Measurements from ENCODE around the gene HSD11B1.

DNA sequence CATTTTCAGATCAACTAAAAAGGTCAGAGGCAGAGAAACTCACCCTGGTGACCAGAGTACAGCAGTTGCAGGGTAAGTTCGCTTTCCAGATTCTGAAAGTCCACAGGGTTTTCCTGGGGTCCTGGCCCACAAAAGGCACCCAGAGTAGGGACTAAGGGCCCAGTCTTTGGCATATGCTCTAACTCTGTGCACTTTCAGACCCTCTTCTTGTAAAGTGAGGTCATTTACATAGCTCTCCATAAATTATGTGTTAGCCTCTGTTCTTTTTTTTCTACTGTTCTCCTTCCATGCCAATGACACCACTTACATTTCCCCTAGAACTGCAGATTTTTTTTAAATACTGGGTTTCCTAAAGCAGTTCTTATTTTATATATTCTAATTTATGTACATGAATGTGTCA, 73.5 kb downstream of the HSD11B1 start:
- TF ChIP-seq, protein P1, sequence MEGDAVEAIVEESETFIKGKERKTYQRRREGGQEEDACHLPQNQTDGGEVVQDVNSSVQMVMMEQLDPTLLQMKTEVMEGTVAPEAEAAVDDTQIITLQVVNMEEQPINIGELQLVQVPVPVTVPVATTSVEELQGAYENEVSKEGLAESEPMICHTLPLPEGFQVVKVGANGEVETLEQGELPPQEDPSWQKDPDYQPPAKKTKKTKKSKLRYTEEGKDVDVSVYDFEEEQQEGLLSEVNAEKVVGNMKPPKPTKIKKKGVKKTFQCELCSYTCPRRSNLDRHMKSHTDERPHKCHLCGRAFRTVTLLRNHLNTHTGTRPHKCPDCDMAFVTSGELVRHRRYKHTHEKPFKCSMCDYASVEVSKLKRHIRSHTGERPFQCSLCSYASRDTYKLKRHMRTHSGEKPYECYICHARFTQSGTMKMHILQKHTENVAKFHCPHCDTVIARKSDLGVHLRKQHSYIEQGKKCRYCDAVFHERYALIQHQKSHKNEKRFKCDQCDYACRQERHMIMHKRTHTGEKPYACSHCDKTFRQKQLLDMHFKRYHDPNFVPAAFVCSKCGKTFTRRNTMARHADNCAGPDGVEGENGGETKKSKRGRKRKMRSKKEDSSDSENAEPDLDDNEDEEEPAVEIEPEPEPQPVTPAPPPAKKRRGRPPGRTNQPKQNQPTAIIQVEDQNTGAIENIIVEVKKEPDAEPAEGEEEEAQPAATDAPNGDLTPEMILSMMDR (IDR thresholded peaks at IDR 0.05): no peak
- TF ChIP-seq POLR2A (IDR thresholded peaks at IDR 0.05) (no peak), POLR2AphosphoS5 (IDR thresholded peaks at IDR 0.05) (no peak)
